NCI-H345 (cell line): ENCODE data around the gene DIP2C.
"Not testable (repeated sequence)": the region's sequence is repeated elsewhere in the genome, so short reads cannot be mapped to it uniquely, and the experiment has no call there.

ENCODE experiments used
- DNase-seq: peaks from one replicate; lab custom pipeline; 2025; lab: John Stamatoyannopoulos, UW

DIP2C gene

GRCh38 chr10:595473-595872 is 94.0 kb downstream of the DIP2C start:
- no peak for DNase-seq

- no peak for DNase-seq
These were observed 94.7 kb downstream of the DIP2C start for GRCh38 chr10:594584-595270.

GRCh38 chr10:593901-594457 is 95.5 kb downstream of the DIP2C start:
- DNase-seq: no peak

GRCh38 chr10:593421-593820 is 96.0 kb downstream of the DIP2C start:
- no peak for DNase-seq

- no peak for DNase-seq
These were observed 96.5 kb downstream of the DIP2C start for GRCh38 chr10:593016-593415.

- no peak for DNase-seq
These were observed 97.8 kb downstream of the DIP2C start for GRCh38 chr10:591646-592045.

- DNase-seq: no peak
These were observed 98.7 kb downstream of the DIP2C start for GRCh38 chr10:590721-591120.

- DNase-seq: no peak
These were observed 99.3 kb downstream of the DIP2C start for GRCh38 chr10:589961-590680.

- no peak for DNase-seq
These were observed 101.0 kb downstream of the DIP2C start for GRCh38 chr10:588246-589165.

- no peak for DNase-seq
These were observed 102.8 kb downstream of the DIP2C start for GRCh38 chr10:586716-587115.

- DNase-seq: no peak
These were observed 103.3 kb downstream of the DIP2C start for GRCh38 chr10:586151-586550.

- no peak for DNase-seq
These were observed 104.0 kb downstream of the DIP2C start for GRCh38 chr10:585502-585901.

GRCh38 chr10:584497-585290 is 104.8 kb downstream of the DIP2C start:
- DNase-seq: not testable (repeated sequence)

GRCh38 chr10:583433-583832 is 106.0 kb downstream of the DIP2C start:
- no peak for DNase-seq

- DNase-seq: no peak
These were observed 107.6 kb downstream of the DIP2C start for GRCh38 chr10:581776-582330.

GRCh38 chr10:580778-581177 is 108.7 kb downstream of the DIP2C start:
- DNase-seq: no peak

- no peak for DNase-seq
These were observed 113.4 kb downstream of the DIP2C start for GRCh38 chr10:576130-576465.

GRCh38 chr10:575402-576129 is 113.9 kb downstream of the DIP2C start:
- DNase-seq: no peak

- DNase-seq: no peak
These were observed 116.8 kb downstream of the DIP2C start for GRCh38 chr10:572696-573095.

- no peak for DNase-seq
These were observed 117.6 kb downstream of the DIP2C start for GRCh38 chr10:571688-572451.
